NCI-H1694 (cell line): ENCODE results near the gene CKLF.
"Not testable (repeated sequence)": the region's sequence is repeated elsewhere in the genome, so short reads cannot be mapped to it uniquely, and the experiment has no call there.

Source experiments
- DNase-seq: peaks from one replicate; lab custom pipeline; 2025; lab: John Stamatoyannopoulos, UW

The CKLF gene

DNA sequence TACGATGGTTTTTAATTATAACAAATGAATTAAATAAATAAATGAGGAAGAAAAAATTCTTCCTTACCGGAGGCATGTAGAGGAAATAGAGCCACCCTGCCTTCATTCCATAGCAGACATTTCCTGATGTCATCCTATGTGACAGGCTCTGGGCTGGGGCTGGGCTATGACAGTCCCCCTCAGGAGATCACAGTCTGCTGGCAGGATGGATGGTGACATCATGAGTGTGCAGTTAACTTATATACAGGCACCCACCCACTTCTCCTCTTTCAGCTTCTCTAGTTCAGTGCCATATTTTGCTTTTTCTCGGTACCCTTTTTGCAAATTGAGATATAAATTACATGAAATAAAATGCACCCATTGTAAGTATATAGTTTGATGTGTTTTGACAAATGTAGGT lies 45.7 kb downstream of the CKLF start:
- no peak for DNase-seq

DNA sequence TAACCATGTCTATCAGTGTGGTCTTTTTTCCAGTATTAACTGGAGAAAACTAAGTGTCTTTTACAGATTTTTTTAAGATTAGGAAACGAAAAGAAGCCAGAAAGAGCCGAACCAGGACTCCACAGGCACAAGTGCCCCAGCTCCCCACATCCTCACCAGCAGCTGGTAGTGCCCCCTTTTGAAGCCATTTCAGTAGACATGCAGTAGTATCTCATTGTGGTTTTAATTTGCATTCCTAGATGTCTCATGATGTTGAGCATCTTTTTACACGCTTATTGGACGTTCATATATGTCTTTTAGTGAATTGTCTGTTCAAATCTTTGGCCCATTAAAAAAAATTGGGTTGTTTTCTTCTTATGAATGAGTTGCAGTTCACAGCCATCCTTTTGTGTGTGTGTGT lies 47.4 kb downstream of the CKLF start:
- no peak for DNase-seq

DNA sequence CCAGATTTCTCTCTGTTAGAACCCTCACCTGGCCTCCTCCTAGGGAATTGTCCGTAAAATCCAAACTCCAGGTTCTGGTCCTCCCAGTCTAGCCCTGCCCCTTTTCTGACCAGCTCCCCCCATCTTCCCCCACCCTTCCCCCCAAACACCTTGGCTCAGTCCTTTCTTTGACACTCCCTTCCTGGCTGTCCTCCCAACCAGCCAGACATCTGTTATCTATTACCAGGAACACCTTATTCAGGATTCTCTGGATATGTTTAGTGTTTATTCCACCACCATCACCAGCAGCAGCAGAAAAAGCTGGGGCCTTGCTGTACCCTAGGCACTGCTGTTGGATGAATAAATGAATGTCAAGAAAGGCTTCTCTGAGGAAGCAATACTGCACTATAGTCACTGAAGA lies 48.1 kb downstream of the CKLF start:
- no peak for DNase-seq

DNA sequence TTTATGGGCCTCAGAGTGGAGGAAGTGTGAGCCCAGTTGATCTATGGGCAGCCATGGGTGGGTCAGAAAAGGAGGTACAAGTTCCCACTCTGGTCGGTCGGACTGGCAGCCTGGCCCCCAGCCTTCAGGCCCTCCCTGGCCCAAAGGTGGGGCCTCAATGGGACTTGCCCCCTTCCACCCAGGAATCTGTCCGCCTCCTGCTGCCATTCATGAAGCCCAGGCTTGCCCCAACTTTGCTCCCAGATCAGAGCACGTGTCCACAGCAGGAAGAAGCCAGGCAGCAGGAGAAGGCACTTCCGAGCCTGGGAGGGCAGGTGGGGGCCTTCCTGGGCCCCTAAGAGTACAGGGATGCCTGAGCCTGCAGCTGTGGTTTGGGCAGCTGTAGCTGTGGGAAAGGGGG lies 49.1 kb downstream of the CKLF start:
- no peak for DNase-seq

DNA sequence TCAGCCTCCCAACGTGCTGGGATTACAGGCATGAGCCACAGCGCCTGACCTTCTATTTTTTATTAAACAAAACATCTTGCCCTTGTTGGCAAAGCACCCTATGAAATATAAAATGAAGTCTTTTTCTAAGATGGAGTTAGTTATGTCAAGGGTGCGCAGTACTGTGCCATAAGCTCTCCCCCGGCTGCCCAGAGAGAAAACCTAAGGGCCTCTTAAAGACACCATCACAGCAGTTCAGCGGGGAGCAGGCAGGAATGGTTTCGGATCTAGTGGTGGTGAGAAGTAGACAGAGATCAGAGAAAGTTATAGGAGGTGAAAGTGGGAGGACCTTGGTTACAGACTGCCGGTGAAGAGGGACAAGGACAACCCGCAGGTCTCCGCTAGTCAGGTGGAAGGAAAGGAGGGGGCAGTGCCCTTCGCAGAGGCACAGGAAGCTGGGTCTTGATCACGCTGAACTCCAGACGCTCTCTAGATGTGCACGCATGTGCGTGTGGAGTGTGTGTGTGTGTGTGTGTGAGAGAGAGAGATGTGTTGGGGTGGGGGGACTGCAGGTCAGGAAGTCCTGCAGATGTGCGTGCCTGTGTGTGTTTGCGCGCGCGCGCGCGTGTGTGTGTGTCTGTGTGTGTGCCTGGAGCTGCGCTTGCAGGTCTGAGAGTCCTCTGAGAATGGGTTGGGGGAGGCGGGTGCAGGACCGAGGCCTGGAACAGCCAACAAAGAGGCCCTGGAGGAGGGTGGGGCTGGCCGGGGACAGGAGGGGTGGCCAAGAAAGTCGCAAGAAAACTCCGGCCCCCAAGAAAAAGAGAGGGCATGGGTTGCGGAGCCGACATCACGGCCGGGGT lies 51.4 kb downstream of the CKLF start:
- DNase-seq = peak; percentile 14

DNA sequence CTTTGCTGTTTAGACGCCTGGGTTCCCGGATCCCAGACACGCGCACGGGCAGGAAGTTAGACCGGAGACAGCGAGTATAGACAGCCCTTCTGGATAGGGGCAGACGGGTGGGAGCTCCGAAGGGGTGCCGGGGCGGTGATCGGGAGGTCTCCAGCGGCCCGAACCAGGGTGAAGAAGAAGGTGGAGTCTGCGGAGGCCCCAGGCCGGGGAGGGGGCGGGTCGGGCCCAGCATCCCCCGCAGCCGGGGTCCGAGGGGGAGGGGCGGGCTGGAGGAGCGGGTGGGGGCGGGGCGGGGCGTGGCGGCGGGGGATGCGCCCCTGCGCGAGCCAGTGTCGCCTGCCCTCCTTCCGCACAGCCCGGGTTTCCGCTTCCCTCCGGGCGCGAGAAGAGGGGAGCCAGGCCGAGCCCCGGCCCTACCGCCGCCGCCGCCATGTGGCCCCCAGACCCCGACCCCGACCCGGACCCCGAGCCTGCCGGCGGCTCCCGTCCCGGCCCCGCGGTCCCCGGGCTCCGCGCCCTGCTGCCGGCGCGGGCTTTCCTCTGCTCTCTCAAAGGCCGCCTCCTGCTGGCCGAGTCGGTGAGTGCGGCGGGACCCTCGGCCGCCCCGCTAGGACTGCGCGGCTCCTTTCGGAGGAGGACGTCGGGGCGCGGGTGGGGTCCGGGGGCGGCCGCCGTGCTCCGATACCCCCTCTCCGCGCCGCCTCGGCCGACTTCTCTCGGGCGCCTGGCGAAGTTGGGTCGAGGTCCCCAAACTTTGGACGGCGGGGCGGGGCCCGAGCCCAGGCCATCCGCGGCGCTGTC lies 52.2 kb downstream of the CKLF start, which contains the start of gene CMTM3:
TSS of gene CMTM3 (plus strand) at position 329 of the 801 bp plus-strand sequence. CDS start at position 431, 102 bp downstream.
- DNase-seq = peak; percentile 28

DNA sequence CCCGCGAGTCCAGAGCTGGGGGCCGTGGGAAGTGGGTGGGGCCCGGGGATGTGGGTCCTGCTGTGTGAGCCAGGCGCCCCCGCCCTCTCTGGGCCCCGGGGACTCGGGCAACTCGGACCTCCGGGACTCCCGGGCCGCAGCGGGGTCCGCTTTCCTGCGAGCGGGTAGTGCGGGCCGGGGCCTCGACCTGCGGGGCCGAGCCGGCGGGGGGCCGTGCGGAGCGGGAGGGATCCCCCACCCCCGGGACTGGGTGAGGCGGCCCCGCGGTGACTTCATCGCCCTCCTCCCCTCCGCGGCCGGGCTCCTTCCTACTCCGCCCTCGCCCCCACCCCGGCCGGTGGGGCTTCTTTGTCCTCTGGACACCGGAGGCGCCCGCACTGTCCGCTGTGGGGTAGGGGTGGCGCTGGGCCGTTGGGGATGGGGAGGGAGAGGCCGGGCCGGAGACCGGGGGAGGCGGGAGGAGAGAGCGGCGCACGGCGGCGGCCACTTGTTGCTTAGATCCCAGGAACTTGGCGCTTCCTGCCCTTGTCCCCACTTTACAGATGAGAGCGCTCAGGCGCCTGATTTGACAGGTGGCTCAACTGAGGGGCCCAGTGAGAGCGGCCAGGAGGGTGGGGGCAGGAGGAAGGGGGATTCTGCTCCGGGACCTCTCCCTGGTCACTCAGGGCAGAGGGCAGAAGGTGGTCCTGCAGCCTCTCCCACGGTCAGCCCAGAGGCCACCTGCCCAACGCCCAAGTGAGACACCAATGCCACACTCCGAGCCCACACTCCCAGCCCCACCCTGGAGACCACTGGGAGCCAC lies 53.0 kb downstream of the CKLF start:
- no peak for DNase-seq

DNA sequence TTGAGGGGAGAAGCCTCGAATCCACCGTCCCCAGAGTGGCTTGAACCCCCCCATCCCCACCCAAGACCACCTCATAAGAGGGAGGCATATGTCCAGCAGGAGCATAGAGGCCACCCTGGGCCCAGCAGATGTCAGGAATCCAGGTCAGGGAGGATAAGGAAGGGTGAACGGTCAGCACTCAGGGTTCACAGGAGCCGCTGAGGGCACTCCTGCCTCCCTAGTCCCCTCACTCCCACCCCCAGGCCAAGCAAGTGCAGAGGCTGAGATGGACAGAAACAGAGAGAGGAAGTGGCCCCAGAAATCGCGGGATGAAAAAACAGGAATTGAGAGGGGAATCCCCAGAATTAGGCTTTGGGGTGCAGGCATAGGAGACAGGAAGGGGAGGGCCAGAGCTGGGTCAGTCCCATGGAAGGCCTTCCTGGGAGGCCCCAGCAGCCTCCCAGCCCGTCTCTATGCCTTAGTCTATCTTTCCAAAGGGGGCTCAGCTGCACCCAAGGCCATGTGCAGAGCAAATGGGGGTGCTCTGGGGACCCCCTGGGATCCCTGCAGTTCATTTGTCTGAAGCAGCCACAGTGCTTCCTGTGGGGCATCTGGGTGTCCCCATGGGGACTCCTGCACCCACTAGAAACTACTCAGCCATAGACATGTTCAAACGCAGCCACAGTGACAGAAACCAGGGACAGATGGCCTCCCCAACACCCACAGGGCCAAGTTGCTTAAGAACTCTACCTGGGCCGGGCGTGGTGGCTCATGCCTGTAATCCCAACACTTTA lies 53.8 kb downstream of the CKLF start:
- no peak for DNase-seq

DNA sequence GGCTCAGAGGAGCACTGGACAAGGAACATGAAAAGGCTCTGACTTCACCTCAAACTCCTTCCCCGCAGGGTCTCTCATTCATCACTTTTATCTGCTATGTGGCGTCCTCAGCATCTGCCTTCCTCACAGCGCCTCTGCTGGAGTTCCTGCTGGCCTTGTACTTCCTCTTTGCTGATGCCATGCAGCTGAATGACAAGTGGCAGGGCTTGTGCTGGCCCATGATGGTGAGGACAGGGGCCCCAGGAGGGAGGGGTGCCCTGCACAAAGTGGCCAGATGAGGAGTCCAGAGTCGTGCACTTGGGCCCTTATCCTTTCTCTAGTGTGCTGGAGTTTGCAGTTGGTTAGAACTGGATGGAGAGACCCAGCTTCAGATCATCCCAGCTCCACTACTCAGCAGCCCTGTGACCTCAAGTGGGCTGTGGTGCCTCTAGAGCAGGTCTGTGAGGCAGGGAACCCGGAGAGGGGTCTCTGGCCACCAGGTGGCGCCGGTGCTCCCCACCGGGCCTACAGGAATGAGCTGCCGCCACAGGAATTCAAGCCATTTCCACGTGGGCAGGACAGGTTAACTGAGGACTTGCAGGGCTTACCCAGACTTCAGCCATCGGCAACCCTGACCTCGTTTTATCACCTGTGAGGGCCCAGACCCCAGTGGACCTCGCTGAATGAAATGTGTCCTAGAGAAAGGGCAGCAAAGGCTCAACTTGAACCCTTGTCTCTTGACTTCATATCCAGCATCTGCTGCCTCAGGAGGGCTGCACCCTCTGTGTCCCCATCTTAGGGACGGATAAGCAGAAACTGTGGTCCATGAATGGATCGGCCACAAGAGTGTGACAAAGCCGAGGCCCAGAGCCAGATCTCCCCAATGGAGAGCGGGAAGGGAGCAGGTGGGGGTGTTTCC lies 56.1 kb downstream of the CKLF start:
- peak; percentile 54 for DNase-seq

DNA sequence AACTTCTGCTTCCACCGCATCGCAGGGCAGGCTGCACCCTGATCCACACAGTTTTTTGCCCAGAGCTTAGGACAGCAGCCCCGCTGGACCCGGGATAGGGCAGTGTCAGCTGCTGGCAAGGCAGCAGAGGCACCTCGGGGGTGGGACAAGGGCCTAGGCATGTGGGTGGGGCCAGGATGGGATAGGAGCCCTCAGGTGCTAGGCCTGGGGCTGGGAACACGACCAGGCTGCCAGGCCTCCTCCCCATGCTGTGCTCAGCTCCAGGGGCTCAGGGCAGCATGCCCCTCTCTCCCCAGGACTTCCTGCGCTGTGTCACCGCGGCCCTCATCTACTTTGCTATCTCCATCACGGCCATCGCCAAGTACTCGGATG lies 56.7 kb downstream of the CKLF start:
- DNase-seq = no peak

DNA sequence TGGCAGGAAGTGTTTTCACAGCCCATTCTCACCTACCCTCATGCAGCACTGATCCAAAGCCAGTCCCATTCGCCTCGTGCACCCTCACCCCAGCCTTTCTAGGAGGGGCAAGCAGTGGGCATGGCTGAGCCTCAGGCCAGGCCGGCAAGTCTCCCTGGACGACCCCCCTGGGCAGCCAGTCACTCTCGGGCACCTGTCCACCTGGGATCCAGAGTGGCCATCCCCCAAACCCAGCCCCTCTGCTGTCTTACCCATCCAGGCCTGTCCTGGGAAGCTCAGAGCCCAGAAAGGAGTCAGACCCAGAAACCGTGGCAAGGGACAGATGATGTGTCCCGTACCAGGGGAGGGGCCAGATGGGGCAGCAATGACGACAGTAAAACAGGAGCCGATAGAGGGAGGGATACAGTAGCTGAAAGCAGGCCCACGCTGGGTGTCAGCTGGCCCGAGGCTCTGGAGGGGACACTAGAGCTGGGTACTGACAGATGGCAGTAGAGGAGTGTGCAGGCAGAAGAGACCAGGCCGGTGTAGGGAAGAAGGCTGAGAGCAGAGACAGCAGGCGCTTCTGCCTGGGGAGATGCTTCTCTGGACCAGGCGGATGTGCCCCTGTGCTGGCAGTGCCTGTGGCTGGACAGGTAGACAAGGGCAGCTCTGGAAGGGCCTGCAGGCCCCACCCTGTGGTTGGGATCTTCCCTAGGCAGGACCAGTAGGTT lies 57.9 kb downstream of the CKLF start:
- DNase-seq = peak; percentile 66

DNA sequence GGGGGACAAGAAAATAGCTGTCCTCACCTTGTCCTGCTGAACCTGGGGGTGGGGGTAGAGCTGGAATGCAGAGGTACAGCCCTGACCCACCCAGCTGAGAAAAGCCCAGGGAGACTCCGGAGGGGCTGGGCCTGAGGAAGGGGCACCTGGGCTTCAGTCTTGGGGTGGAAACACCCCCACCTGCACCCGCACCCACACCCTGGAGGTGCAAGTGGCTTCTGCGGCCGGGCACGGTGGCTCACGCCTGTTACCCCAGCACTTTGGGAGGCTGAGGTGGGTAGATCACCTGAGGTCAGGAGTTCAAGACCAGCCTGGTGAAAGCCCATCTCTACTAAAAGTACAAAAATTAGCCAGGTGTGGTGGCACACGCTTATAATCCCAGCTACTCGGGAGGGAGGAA lies 59.5 kb downstream of the CKLF start:
- not testable (repeated sequence) for DNase-seq

DNA sequence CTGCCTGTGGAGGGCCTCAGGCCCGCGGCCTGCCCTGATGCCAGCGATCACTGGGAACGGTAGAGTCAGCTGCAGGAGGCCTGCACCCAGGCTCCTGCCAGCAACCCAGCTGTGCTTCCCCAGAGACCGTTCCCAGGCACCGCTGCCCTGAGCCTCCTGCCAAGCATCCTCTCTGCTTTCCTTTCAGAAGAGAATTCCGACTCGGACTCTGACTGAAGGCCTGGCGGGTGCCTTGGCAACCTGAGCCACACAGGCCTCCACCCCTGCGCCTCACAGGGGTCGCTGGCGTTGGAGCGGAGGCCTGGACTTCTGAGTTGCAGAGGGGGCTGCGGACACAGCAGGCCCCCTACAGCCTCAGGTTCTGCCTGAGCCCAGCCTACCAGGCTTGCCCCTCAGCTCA lies 60.0 kb downstream of the CKLF start:
- no peak for DNase-seq

DNA sequence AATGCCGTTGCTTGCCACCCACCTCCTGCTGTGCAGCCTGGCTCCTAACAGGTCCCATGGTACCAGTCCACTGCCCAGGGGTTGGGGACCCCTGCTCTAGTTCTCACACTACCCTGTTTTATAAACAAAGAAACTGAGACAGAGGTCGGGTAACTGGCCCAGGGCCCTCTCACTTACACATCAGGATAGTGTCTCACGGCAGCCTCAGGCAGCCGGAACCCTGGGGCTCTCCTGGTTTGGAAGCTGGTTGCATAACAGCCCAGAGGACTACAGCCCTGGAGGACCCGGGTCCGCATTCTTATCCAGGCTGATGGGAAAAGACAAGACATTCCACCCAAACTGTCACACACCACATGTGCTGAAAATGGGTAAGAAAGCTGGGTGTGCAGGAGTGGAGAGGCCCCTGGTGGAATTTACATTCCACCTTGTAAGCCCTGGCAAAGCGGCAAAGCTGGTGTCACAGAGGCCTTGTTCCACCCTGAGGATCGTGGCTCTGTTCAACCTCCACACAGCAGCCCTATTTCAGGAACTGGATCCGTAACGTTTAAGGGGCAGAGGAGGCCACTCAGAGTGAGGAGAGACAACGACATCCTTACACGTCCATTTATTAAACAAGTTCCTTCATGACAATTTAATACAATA lies 61.9 kb downstream of the CKLF start:
- no peak for DNase-seq
